ENCODE results near the gene TMEM144. TPM values are rescaled to one million over a fixed set of nuclear protein-coding genes. Genes with fewer than 3 reads are reported as not detected.
"Not testable (repeated sequence)": the region's sequence is repeated elsewhere in the genome, so short reads cannot be mapped to it uniquely, and the experiment has no call there.

The TMEM144 gene
- total RNA-seq, 1 experiment from 2014 or later = 17.0 TPM

DNA sequence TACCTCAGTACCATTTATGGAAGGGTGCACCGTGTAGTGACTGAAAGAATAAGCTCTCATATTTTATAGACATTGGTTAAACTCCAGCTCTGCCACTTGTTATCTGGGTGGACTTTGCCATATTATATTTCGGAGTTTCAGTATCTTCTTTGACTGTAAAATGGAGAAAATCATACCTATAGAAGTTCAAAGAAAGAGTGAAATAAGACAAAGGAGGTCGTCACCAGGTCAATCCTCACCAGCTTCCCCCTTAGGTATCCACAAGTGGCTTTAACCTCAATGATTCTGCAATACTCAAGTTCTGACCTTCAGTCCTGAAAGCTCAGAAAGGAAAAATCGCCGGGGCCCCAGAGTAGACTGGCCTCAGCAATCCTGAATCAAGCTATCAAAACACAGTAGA is 64.3 kb downstream of the TMEM144 start:
- no peak for DNase-seq (ENCODE audit: low read depth)
- in situ Hi-C loops (cut with HindIII; ENCODE audit: low pct_unique_long_range_greater_than_20kb, low sequenced_read_pairs) = no loop called here

DNA sequence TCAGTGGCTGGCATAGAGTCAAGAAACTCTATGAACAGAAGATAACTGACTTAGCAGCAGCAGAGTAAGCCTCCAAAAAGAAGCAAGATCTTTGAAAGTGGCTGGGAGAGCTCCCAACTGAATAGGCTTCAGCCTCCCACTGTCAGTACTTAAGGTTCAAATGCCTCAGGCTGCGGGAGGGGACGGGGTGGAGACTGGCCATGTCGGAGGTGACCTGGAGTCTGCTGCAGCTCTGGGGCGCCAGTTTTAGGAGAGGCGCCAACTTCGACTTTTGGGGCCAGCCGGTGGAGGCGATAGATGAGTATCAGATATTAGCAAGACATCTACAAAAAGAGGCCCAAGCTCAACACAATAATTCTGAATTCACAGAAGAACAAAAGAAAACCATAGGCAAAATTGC is 67.3 kb downstream of the TMEM144 start:
- in situ Hi-C loops (cut with HindIII; ENCODE audit: low pct_unique_long_range_greater_than_20kb, low sequenced_read_pairs) = no loop called here
- no peak for DNase-seq (ENCODE audit: low read depth)

DNA sequence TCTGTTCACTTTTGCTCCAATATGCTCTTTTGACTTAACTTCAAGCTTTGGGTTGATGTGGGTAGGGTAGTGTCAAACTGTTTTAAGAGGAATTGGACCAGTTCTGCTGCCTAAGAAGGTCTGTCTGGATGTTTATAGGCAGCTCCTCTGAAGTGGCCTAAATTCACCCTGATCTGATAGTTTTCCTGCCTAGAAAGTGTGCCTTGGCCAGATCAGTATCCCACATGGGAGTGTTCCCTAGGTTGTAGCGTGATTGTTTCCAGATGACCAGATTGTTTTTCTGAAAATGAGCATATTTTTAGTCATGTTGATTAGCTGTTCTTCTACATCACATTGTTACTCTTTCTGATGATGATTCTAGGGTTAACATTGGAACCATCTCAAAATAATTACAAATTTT is 68.8 kb downstream of the TMEM144 start:
- DNase-seq (ENCODE audit: low read depth); in situ Hi-C loops (cut with HindIII; ENCODE audit: low pct_unique_long_range_greater_than_20kb, low sequenced_read_pairs): not testable (repeated sequence)

DNA sequence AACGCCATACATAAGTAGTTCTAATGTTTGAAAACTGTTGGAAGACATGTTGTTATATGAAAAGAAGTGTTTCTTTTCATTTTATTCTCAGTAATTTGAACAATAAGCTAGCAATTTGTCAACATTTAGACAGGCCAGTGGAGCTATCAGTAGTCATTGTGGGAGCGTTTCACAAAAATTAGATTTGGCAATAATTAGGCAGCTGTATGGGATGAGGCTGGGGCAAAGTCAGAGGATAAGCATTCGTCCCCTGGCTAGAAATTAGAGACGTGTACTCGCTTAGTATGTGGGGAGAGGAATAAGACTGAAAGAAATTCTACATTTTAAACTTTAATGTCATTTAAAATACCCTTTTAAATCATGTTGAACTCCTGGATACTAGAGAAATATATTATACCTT is 70.6 kb downstream of the TMEM144 start:
- in situ Hi-C loops (cut with HindIII; ENCODE audit: low pct_unique_long_range_greater_than_20kb, low sequenced_read_pairs) = no loop called here

DNA sequence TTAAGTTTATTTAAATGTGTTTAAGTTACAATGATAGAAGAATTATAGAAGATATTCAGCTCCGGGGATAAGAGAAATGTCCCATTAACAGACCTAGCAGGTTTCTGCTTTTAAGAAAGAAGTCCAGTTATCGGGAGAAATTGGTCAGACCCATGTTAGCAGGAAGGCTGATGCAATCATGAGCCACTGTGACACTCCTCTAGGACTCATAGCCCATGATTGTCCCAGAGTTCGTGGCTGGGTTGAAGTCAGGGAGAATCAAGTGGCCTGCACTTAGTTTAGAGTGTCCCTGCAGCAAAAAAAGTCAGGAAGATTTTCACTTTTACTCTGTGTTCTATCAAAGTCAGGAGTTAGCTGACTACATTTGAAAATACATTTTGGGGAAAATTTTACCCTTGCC is 72.0 kb downstream of the TMEM144 start:
- no peak for DNase-seq (ENCODE audit: low read depth)
- in situ Hi-C loops (cut with HindIII; ENCODE audit: low pct_unique_long_range_greater_than_20kb, low sequenced_read_pairs) = no loop called here

More for the DNA sequence above, 70.6 kb downstream of the TMEM144 start:
- no peak for DNase-seq (ENCODE audit: low read depth)

DNA sequence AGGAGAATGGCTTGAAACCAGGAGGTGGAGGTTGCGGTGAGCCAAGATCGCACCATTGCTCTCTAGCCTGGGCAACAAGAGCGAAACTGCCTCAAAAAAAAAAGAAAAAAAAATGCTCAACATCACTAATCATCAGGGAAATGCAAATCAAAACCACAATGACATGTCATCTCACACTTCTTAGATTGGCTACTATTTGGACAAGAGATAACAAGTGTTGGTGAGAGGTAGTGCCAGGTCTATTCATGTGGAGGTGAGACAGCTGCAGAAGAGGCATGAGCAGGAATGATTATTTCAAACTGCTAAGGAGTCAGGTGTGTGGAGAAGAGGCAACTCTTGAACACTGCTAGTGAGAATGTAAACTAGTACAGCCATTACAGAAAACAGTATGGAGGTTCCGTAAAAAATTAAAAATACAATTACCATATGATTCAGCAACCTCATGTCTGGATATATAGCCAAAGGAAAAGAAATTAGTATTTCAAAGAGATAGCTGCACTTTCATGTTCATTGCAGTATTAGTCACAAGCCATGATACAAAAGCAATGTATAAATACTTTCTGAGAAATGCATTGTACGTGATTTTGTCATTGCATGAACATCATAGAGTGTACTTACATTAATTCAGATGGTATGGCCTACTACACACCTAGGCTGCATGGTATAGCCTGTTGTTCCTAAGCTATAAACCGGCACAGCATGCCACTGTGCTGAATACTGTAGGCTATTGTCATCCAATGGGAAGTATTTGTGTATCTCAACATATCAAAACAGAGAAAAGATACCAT is 75.3 kb downstream of the TMEM144 start:
- no peak for DNase-seq (ENCODE audit: low read depth)
- in situ Hi-C loops (cut with HindIII; ENCODE audit: low pct_unique_long_range_greater_than_20kb, low sequenced_read_pairs) = no loop called here

DNA sequence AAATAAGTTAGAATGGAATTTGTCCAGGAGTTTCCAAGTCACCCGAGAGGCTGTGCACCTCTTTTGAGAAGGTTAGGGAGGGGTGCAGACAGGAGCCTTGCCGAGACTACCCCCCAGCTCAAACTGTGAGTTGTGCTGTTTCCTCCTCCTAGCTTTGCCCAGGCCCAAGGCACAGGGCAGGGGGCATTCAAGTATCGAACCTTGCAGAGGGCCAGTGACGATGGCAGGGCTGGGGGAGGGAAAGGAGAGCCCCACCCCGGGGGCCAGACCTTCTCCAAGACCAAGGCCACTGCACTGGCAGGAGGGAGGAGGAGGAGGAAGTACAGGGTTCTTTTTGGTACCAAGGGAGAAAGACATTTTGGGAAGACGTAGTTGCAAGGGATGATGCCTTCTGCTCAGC is 80.6 kb downstream of the TMEM144 start:
- in situ Hi-C loops (cut with HindIII; ENCODE audit: low pct_unique_long_range_greater_than_20kb, low sequenced_read_pairs) = no loop called here
- no peak for DNase-seq (ENCODE audit: low read depth)

DNA sequence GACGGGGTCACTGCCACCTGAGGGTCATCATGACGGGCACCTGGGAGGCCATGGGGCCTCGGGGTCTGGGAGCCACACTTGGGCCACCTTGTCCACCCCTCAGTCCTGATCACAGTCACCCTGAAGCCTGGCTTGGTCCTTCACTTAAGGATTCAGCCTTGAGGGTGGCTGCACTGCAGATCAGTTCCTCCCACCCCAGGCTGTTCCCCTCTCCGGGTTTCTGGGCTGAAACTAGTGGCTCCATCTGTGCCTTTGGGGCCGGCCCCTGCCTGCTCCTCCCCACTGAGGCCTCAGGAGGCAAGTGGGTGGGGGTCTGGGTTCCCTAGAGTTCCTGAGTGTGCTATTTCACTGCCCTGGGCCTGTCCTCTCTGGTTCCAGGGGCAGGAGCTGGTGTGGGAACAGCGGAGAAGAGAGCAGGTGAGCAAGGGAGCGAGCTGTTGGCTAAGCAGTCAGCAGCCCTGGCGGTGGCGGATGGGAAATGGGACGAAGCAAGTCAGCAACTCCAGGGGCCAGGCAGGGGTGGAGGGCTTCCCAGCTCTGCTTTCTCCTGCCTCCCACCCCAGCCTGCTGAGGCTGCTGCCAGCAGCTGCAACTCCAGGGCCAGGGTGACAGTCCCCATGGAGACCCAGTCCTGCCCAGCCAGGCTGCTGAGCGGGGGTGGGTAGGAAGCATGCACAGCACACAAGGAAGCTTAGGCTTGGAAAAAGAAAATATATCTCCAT is 81.2 kb downstream of the TMEM144 start:
- DNase-seq (ENCODE audit: low read depth) = no peak
- in situ Hi-C loops (cut with HindIII; ENCODE audit: low pct_unique_long_range_greater_than_20kb, low sequenced_read_pairs) = no loop called here

DNA sequence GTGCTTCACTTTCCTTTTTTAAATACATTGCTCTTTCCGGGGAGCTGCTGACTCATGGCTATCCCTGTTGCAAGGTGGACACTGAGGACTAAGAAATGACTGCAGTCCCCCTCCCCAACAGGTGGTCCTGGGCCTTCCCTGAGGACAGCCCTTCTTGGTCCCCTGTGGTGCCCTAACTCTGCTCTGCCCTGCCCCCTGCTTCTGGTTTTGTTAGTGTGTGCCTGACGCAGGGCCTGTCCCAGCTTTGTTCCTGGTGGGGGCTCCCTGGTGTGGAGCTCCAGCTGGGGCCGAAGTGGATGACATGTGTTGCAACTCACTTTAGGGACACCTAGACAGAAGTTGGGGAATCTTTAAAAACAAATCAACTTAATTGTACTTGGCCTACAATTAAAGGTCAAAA is 81.9 kb downstream of the TMEM144 start:
- in situ Hi-C loops (cut with HindIII; ENCODE audit: low pct_unique_long_range_greater_than_20kb, low sequenced_read_pairs) = no loop called here
- DNase-seq (ENCODE audit: low read depth) = no peak

DNA sequence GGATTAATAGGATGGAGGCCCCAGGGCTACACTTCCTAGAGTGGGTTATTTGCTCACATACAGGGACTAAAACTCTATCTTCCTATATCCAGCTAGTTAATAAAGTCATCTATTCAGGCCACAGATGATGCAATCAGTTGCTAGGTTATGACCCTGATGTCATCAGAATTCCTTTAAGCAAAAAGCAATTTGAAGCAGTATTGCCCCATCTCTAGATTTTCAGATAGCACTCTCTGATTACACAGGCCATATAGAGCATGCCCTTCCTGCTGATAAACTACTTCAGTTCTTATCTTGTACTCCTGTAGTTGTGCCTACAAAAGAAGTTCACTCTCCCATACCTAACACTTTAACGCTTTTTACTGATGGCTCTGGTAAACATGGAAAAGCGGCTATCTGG is 84.8 kb downstream of the TMEM144 start:
- DNase-seq (ENCODE audit: low read depth) = no peak
- in situ Hi-C loops (cut with HindIII; ENCODE audit: low pct_unique_long_range_greater_than_20kb, low sequenced_read_pairs) = no loop called here

DNA sequence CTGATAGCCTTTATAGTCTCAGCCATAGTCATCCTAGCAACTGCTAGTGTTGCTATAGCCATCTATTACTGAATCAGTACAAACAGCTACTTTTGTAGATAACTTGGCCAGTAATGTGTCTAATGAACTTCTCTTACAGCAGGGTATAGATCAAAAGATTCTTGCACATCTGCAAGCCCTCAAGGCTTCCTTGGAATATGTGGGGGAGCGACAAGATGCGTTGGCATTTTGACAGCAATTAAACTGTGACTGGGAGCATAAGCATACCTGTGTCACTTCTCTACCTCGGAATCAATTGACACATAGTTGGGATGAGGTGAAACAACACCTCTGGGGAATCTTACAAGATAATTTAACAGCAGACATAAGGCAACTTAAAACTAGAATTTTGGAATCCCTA is 87.6 kb downstream of the TMEM144 start:
- in situ Hi-C loops (cut with HindIII; ENCODE audit: low pct_unique_long_range_greater_than_20kb, low sequenced_read_pairs) = no loop called here
- DNase-seq (ENCODE audit: low read depth) = no peak

DNA sequence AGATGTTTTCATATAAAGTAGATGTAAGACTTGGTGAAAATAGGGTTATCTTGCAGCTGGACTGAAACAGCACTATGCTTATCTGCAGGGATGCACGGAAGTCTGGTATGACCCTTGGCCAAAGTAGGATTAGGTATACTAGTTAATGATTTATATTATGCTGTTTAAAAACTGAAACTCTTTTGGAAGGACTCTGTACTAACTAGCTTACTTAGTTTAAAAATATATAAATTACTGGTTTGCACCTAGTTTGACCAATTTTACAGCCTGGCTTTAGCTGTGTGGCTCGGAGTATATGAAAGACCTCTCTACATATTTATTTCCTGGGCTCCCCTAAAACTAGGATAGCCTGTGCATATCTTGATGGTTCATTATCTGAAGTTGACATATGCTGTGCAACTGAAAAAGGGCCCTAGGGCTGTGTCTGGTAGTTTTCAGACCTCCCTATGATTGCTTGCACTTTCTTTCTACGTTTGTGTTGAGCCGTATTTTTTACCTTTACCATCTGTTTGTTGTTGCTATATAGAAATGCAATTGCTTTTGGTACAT is 89.2 kb downstream of the TMEM144 start:
- in situ Hi-C loops (cut with HindIII; ENCODE audit: low pct_unique_long_range_greater_than_20kb, low sequenced_read_pairs) = no loop called here
- DNase-seq (ENCODE audit: low read depth) = no peak

DNA sequence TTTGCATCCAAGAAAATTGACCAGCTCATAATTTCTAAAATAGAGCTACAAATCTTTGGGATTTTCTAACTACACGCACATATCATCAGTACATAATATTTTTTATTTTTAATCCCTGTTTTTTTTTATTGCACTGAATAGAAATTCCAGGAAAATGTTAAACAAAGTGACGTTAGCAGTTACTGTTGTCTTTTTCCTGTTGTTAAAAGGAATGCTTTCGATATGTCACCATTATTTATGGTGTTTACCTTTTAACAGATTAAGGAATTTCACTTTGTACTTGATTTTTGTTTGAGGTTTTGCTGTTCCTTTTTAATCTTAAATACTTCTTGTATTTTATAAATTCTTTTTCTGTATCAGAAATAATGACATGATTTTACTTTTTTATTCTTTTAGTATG is 89.7 kb downstream of the TMEM144 start:
- DNase-seq (ENCODE audit: low read depth) = no peak
- in situ Hi-C loops (cut with HindIII; ENCODE audit: low pct_unique_long_range_greater_than_20kb, low sequenced_read_pairs) = no loop called here

DNA sequence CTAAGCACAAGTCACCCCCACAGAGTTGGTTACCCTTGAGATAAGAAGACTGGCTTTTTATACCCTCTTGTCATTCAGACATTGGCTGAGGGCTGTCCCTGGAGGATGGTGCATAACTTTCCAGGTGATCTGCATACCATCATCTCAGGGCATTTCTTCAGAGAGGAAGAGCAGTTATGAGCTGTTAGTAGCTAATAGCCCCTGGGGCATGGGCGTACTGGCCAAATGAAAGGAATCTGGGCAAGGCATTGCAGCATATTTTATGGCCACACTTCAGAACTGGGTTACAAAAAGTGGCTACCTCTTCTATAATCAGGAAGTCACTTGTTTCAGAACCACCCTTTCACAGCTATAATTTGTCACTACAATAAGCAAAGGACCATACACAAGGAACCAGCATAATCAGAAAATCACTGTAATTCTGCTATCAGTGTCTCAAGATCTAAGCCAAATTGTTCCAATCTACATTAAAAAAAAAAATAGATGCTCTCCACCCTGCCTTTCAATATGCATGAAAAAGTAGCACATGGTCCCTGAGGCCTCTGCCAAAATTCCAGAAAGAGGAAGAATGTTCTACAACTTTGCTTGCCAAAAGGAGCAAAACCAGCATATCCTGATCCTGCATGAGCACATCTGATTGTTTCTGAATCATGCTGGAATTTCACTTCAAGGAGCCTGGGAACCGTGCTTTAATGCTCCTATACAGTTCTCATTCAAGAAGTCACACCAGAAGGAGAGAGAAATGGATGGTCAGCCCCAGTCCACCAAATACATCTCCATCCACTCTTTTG is 92.0 kb downstream of the TMEM144 start:
- in situ Hi-C loops (cut with HindIII; ENCODE audit: low pct_unique_long_range_greater_than_20kb, low sequenced_read_pairs) = no loop called here
- no peak for DNase-seq (ENCODE audit: low read depth)

DNA sequence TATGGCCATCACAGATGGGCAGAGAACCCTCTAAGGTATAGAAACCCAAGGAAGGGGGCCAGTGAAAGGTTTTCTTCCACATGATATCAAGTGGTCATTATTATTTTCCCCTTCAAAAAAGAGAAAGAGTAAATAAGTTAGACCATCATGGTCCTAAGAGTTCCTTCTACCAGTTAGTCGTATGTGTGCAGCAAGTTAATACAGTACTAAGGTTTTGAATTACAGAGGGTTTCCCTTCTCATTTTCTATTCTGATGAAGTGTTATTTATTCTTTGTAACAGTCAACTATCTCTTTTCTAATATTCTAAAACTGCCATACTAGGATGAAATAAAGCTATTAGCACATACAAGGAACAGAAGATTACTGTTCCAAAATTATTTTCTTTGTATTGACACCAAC is 94.4 kb downstream of the TMEM144 start:
- DNase-seq (ENCODE audit: low read depth) = no peak
- in situ Hi-C loops (cut with HindIII; ENCODE audit: low pct_unique_long_range_greater_than_20kb, low sequenced_read_pairs) = no loop called here
